HTERT RPE-1 (cell line): ENCODE data around the gene NEU2.
"Not testable (repeated sequence)": the region's sequence is repeated elsewhere in the genome, so short reads cannot be mapped to it uniquely, and the experiment has no call there.

Experiments
- in situ Hi-C: fragments of 300-500 bp; cut with MboI; formaldehyde crosslinking; loops from 4 replicates; pipeline ENCODE4 v1.14.3; 2020; ENCODE audit warnings: low sequenced_read_pairs

The NEU2 gene

DNA sequence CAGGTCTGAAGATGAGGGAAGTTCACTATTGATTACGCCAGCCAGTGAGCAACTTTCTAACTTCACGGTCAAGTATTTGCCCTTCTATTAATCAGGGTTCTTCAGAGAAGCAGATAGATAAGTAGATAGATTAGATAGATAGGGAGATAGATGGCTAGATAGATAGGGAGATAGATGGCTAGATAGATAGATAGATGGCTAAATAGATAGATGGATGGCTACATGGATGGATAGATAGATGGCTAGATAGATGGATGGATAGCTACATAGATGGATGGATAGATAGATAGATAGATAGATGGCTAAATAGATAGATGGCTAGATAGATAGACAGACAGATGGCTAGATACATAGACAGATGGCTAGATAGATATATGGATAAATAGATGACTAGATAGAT is 22.9 kb downstream of the NEU2 start:
- in situ Hi-C loops = no loop called here

DNA sequence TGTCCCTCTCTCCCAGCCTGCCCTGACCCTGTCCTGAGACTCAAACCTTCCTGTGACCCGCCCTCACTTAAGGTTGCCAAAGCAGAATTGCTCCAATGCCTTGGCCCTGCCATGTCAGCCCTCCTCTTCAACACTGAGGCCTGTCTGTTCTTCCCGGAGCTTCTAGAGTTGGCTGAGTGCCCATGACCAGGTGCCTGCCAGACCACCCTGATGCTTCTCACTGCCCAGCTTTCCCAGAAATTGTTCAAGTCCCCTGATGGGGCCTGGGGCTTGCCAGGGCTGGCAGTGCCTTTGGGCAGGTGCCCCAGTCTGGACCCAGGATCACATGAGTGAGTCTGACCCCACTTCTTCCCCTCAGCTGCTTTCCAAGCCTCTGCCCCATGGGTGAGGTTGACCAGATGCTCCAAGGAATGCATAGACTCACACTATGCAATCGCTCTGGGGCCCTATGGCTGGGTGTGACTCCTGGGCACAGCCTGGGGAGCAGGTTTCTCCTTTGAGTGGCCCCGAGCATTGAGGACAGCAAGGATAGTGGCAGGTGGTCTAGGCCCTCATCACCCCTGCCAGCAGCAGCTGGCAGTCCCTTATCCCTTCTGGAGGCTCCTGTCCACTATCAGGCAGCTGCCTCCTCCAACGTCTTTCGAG is 24.6 kb downstream of the NEU2 start:
- in situ Hi-C loops = no loop called here

- in situ Hi-C loops = no loop called here
These were observed 26.5 kb downstream of the NEU2 start for GRCh38 chr2:233058717-233059546.

GRCh38 chr2:233059547-233059796 is 27.0 kb downstream of the NEU2 start:
- in situ Hi-C loops = no loop called here

DNA sequence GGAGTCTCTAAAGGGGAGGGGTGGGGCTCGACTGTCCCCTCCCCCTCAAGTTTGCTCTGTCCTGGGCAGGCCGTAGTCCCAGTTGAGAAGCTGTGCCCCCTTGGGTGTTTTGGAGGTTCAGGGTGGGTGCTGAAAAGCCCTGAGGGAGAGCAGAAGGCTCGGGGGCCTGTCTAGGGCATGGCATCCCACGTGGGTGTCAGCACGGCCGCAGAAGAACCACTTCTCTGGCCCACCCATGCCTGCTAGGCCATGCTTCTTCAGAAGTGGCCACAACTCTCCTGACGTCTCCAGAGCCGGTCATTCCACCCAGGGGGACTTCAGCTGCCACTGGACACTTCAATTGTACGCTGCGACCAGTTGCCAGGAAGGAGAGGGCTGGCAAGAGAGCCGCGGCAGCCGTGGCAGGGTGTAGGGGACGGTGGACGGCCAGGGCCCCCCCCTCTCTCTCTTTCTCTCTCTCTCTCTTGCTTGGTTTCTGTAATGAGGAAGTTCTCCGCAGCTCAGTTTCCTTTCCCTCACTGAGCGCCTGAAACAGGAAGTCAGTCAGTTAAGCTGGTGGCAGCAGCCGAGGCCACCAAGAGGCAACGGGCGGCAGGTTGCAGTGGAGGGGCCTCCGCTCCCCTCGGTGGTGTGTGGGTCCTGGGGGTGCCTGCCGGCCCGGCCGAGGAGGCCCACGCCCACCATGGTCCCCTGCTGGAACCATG is 27.5 kb downstream of the NEU2 start, which contains the start of gene INPP5D:
TSS of gene INPP5D (plus strand) at position 546 of the 704 bp plus-strand sequence. CDS start at position 683, 137 bp downstream.
- in situ Hi-C loops = no loop called here

- in situ Hi-C loops = no loop called here
These were observed 28.1 kb downstream of the NEU2 start for GRCh38 chr2:233060501-233060979.

GRCh38 chr2:233060980-233061590 is 28.6 kb downstream of the NEU2 start:
- in situ Hi-C loops = no loop called here

GRCh38 chr2:233061591-233062450 is 29.3 kb downstream of the NEU2 start:
- in situ Hi-C loops = no loop called here

- in situ Hi-C loops = no loop called here
These were observed 30.0 kb downstream of the NEU2 start for GRCh38 chr2:233062451-233062850.

DNA sequence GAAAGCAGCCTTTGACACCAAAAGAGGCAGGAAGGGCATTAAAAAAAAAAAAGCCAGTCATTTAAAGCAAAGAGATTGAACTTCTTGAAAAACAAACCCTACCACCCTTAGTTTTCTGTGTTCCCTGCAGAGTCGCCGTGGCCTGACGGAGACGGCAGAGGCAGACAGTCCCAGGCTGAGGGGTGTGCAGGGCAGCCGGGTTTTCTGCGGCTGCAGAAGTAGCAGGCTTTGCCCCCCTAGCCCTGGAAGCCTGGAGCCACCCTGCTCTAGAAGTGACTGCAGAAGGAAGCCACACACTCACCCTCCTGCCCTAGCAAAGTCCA is 30.4 kb downstream of the NEU2 start:
- in situ Hi-C loops = no loop called here

- in situ Hi-C loops = no loop called here
These were observed 30.9 kb downstream of the NEU2 start for GRCh38 chr2:233063269-233063975.

GRCh38 chr2:233063976-233064411 is 31.5 kb downstream of the NEU2 start:
- in situ Hi-C loops = no loop called here

DNA sequence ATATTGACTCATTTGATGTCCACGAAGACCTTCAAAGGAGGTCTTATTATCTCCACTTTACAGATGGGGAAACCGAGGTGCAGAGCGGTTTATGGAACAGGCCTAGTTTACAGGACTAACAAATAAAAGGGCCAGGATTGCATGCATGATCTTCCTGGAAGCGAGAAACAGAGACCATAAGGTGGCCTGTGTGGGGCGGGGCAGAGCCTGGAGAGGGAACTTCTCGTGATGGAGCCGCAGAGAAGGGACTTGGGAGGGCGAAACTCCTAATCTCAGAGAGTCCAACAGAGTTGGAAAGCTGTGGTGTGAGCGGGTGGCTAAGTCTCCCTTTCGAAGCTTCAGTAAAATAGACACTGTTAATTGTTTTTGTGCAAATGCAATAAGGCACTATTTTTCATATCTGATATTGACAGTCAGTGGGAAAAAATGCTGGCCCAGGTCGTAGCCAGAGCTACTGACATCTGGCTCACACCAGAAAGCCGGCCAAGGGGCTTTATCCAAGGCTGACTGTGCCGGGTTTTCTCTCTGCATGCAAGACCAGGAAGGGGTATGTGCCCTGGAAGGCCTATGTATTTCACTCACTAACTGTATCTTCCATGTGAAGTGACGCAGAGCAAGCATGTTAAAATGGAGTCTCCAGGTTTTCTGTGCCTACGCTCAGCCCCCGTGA is 32.2 kb downstream of the NEU2 start:
- in situ Hi-C loops = no loop called here

DNA sequence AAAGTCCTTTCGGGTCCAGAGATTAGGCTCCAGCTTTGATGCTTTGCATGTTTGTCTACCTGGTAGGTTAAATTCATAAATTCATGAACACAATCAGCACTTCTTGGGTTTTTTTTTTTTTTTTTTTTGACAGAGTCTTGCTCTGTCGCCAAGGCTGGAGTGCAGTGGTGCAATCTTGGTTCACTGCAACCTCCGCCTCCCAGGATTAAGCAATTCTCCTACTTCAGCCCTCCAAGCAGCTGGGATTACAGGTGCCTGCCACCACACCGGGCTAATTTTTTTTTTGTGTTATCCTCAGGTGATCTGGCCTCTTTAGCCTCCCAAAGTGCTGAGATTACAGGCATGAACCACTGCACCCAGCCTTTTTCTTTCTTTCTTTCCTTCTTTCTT is 32.7 kb downstream of the NEU2 start:
- in situ Hi-C loops = not testable (repeated sequence)

DNA sequence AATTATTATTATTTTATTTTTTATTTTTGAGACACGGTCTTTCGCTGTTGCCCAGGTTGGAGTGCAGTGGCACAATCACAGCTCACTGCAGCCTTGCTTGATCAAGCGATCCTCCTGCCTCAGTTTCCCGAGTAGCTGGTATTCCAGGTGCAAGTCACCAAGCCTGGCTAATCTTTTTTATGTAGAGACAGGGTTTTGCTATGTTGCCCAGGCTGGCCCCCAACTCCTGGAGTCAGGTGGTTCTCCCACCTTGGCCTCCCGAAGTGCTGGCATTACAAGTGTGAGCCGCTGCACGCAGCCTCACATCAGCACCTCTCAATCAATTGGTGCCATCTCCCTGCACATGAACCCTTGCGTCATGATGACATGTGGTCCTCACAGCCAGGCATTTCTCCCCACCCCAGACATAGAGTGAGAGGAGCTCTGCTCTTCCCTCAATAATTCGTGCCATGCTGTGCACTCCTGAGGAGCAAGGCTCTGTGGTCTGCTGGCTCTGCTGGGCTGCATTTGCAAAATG is 33.5 kb downstream of the NEU2 start:
- in situ Hi-C loops = no loop called here

DNA sequence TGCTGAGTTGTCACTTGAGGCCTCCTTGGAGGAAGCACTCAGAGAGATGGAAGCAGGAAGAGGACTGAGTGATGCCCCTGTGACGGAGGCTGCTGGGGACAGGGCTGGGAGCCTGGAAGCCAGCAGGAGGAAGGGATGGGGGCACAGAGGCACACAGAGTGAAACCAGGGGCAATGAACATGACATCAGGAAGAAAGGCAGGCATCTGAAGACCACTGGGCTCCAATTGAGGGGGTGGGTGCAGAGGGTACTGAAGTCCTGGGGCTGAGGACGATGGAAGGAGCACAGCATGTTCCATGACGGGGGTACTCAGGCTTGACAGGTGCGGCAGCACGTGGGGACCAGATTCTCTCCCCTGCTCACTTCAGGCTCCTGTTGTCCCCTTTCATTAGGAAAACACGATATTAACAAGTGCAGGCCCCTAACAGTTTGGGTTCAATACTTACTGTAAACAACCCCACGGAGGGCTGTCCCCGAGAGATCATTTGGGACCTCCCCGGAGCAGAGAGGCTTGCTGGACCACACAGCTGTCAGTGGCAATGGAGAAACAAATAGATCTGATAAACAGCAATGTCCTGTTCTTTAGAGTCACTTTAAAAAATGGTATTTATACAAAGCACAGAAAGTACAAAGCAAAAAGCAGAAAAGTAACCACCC is 36.4 kb downstream of the NEU2 start:
- in situ Hi-C loops = no loop called here

DNA sequence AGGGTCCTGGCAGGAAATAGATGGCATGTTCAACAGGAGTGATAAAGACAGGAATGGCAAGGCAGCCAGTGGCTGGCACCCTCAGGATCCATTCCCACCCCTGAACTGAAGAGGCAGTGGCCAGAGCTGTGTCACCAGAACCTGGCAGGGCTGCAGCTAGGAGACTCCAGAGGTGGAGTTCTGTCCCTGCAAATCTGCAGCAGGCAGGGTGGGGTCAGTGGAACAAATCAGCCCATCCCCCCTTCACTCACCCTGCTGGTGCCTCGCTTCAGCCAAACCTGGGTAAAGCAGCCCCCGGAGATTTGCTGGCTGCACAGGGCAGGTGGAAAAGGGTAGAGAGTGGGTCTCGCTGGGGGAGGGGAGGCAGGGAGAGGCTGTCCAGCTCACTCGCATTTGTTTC is 40.4 kb downstream of the NEU2 start:
- in situ Hi-C loops = no loop called here

DNA sequence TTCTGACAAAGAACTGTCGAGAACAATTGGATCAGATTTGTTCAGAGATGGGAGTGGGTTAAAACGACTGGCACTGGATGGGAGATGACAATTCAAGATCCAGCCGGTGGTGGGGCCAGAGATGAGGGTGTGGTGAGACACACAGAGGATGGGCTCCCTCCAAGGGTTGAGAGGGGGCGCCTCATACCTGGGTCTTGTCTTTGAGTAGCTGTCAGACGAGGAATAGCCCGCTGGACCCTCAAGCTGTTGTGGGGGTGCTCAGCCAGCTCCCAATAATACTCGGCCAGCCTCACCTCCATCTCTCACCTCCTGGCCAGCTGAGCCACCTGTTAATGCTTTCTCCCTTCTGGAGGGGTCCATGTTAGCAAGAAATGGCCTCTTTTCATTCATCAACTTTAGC is 41.6 kb downstream of the NEU2 start:
- in situ Hi-C loops = no loop called here
